ENCODE measurements around the gene ANKLE1. TPM values are rescaled to one million over a fixed set of nuclear protein-coding genes. Genes with fewer than 3 reads are reported as not detected.
A peak's percentile ranks its signal among the peaks of the same experiment; 100 is the strongest.

ANKLE1 gene
- total and polyA plus RNA-seq, 5 donors: 0.11 to 0.53 (median 0.20) TPM

GRCh38 chr19:17240826-17241399 is 40.8 kb upstream of the ANKLE1 start:
- Histone ChIP-seq H3K27ac (ENCODE audit: low read length) (no peak overlapping the region), H3K27me3 (ENCODE audit: control insufficient read depth, insufficient read depth) (no peaks in the 10 kb centered on the region), H3K4me1 (ENCODE audit: control insufficient read depth, insufficient read depth, low read length) (peaks cover 1% of the 10 kb centered on the region), H3K9me3 (ENCODE audit: control insufficient read depth, low read length) (no peaks in the 10 kb centered on the region), H3K4me3 (ENCODE audit: low read length) (no peak overlapping the region)
- DNase-seq: no peak
- intact Hi-C loops (cut with DNase I): no loop called here
- ATAC-seq: no peak
- WGBS: 97% methylated on average over 6 of the region's 6 CpGs

GRCh38 chr19:17242431-17243208 is 39.1 kb upstream of the ANKLE1 start:
- WGBS: 56% methylated on average over 8 of the region's 8 CpGs
- no peak for DNase-seq
- no peak for ATAC-seq
- Histone ChIP-seq H3K4me1 (ENCODE audit: control insufficient read depth, insufficient read depth, low read length) (peaks cover 3% of the 10 kb centered on the region), H3K27me3 (ENCODE audit: control insufficient read depth, insufficient read depth) (no peaks in the 10 kb centered on the region), H3K27ac (ENCODE audit: low read length) (peak overlapping the region; percentile 1), H3K9me3 (ENCODE audit: control insufficient read depth, low read length) (no peaks in the 10 kb centered on the region), H3K4me3 (ENCODE audit: low read length) (no peak overlapping the region)
- intact Hi-C loops (cut with DNase I): no loop called here

DNA sequence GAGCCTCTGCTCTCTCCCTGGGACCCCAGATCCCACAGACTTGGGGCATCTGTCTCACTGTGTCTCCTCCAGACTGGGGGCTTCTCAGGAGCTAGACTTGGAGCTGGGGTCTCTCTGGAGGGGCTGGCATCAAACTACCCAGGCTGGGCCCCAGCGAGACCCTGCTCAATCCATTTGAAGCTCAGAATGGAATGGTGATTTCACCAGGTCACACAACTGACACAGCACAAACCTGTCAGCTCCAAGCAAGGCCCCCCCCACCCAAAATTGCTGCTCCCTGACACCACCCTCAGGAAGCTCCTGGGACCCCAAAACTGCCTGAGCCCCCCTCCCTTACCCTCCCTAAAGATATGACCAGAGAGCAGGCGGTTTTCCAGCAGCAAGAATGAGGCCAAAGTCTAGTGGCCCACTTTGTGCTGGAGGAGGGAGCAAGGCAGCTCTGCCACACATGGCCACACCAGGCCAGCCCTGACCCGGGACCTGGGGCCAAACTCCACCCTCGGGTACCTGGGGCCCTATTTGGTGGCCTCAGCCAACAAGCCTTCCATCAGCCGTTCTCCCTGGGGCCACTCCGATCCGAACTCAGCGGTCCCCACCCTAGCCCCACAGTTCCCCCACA is 38.4 kb upstream of the ANKLE1 start:
- Histone ChIP-seq H3K4me3 (ENCODE audit: low read length) (peak overlapping the region; percentile 88), H3K9me3 (ENCODE audit: control insufficient read depth, low read length) (no peaks in the 10 kb centered on the region), H3K27ac (ENCODE audit: low read length) (peak overlapping the region; percentile 73), H3K27me3 (ENCODE audit: control insufficient read depth, insufficient read depth) (no peaks in the 10 kb centered on the region), H3K4me1 (ENCODE audit: control insufficient read depth, insufficient read depth, low read length) (peaks cover 3% of the 10 kb centered on the region)
- ATAC-seq (no peak), DNase-seq (peak in 2 of 3 donors; percentile 33 to 56)
- WGBS: 31% methylated on average over 8 of the region's 8 CpGs
- intact Hi-C loops (cut with DNase I): no loop called here

DNA sequence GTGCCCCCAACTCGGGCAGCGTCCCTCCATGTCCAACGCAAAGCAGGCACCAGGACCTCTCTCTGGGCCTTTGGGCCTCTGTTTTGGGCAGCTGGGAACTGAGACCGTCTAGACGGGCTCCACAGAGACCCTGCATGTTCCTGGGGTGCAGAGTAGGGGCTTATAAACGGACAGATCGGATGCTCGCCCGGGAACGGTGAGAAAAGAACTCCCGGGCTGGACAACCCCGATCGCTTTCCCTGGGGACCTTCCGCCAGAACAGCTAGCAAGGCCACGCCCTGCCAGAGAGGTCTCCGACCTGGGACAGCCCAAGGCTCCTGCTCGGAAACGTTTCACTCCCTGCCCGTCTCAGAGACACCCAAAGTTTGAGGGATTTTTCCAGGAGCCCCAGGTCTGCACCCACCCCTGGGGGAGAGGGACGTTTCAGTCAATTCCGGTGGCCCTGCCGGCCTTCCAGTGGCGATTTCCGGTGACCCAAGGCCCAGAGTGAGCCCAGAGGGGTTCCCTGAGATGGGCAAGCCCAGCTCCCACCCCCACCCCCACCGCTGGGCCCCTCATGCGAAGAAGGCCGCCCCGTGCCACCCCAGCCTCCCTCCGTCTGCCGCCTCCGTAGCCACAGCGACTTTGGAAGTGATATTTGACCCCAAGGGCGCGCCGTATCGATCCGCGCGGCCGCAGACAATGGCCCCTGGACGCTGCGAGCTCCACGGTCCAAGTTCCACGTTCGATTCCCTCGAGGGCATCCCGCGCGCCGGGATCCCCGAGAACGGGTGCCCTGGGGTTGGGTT is 37.7 kb upstream of the ANKLE1 start:
- 9% methylated on average over 52 of the region's 52 CpGs for WGBS
- peak; percentile 20 to 43 for ATAC-seq
- H3K27me3 ChIP-seq (ENCODE audit: control insufficient read depth, insufficient read depth): no peaks in the 10 kb centered on the region
- intact Hi-C loops (cut with DNase I): no loop called here
- no peaks in the 10 kb centered on the region for H3K9me3 ChIP-seq (ENCODE audit: control insufficient read depth, low read length)
- H3K4me3 ChIP-seq (ENCODE audit: low read length): peak overlapping the region; percentile 88
- H3K27ac ChIP-seq (ENCODE audit: low read length): peak overlapping the region; percentile 73
- DNase-seq: peak; percentile 83 to 90 (median 86)
- H3K4me1 ChIP-seq (ENCODE audit: control insufficient read depth, insufficient read depth, low read length): peaks cover 3% of the 10 kb centered on the region

DNA sequence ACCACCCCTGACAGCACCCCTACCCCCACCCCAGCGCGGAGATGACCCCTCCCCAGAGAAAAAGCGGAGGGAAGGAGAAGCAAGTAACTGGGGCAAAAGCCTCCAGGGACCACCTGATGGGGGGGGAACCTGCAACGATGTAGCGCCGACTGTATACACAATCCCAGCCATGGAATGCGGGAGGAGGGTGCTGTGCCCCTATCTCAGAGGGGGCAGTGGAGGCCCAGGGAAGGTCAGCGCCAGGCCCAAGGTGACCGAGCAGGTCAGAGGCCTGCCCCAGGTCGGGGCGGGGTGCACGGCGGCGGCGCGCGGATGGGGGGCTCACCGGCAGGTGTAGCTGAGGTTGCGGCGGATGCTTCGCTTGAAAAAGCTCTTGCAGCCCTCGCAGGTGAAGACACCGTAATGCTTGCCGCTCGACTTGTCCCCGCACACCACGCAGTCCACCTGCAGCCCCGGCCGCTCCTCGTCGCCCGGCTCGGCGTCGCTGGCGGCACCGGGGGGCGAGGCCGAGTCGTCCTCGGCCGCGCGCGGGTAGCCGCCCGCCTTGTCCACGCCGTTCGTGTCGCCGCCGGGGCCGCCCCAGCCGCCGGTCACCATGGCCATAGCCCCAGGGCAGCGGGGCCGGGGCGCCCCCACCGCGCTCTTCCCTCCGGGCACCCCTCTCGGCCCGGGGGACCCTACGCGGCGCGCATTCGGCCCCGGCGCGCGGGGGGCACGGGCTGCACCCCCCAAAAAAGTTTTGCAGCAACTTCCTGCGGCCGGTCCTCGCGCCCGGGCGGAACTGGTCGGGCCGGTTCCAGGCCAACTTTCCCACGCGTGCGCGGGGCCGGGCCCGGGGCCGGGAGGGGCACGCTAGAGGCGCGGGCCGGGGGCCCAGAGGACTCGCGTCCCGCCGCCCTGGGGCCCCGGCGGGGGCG is 36.8 kb upstream of the ANKLE1 start:
- under 1% methylated on average over 100 of the region's 100 CpGs for WGBS
- DNase-seq (peak; percentile 56 to 84 (median 78)), ATAC-seq (no peak)
- peak overlapping the region; percentile 73 for H3K27ac ChIP-seq (ENCODE audit: low read length)
- intact Hi-C loops (cut with DNase I): no loop called here
- no peaks in the 10 kb centered on the region for H3K9me3 ChIP-seq (ENCODE audit: control insufficient read depth, low read length)
- H3K4me3 ChIP-seq (ENCODE audit: low read length): peak overlapping the region; percentile 88
- no peaks in the 10 kb centered on the region for H3K27me3 ChIP-seq (ENCODE audit: control insufficient read depth, insufficient read depth)
- peaks cover 3% of the 10 kb centered on the region for H3K4me1 ChIP-seq (ENCODE audit: control insufficient read depth, insufficient read depth, low read length)

- no peak for ATAC-seq
- DNase-seq: no peak
- intact Hi-C loops (cut with DNase I): no loop called here
- peaks cover 3% of the 10 kb centered on the region for H3K4me1 ChIP-seq (ENCODE audit: control insufficient read depth, insufficient read depth, low read length)
- no peaks in the 10 kb centered on the region for H3K27me3 ChIP-seq (ENCODE audit: control insufficient read depth, insufficient read depth)
- H3K4me3 ChIP-seq (ENCODE audit: low read length): peak within 1 kb of the TSS; percentile 88
- under 1% methylated on average over 69 of the region's 72 CpGs for WGBS
- no peaks in the 10 kb centered on the region for H3K9me3 ChIP-seq (ENCODE audit: control insufficient read depth, low read length)
- peak within 1 kb of the TSS; percentile 74 for H3K27ac ChIP-seq (ENCODE audit: low read length)
Measured at GRCh38 chr19:17245535-17245984, 36.1 kb upstream of the ANKLE1 start, which contains the start of gene NR2F6. NR2F6 (minus strand) TSS chr19:17245919; CDS start chr19:17245220, 699 bp downstream.

DNA sequence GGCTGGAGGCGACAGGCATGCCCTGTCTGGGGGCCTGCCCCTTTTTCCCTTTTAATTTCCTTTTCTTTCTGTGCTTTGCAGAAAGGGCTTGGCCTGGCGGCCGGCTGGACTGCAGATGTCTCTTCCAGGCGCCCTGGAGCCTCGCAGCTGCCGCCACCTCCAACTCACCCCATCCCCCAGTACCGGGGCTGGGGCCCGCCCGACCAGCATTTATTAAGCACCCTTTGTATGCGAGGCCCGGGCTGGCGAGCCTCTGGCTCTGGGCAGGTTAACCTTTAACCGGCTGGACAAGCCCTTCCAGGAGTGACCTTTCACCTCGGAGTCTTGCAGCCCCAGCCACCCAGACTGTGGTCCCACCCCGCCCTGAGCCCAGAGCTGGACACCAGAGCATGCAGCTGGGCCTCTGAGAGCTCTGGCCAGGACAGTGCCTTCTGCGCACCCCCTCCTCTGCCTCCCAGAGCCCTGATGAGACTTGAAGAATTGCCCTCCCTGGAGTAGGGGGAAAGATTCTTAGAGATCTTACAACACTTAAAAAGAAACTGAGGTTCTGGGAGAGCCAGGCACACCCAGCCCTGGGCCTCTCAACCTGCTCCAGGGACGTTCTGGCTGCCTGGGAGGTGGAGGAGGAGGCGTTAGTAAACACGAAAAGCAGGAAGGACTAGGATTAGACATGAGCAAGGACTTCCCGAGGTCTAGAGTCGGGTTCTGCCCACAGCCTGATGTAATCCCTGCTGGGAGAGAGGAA is 34.8 kb upstream of the ANKLE1 start:
- H3K4me1 ChIP-seq (ENCODE audit: control insufficient read depth, insufficient read depth, low read length): peaks cover 3% of the 10 kb centered on the region

DNA sequence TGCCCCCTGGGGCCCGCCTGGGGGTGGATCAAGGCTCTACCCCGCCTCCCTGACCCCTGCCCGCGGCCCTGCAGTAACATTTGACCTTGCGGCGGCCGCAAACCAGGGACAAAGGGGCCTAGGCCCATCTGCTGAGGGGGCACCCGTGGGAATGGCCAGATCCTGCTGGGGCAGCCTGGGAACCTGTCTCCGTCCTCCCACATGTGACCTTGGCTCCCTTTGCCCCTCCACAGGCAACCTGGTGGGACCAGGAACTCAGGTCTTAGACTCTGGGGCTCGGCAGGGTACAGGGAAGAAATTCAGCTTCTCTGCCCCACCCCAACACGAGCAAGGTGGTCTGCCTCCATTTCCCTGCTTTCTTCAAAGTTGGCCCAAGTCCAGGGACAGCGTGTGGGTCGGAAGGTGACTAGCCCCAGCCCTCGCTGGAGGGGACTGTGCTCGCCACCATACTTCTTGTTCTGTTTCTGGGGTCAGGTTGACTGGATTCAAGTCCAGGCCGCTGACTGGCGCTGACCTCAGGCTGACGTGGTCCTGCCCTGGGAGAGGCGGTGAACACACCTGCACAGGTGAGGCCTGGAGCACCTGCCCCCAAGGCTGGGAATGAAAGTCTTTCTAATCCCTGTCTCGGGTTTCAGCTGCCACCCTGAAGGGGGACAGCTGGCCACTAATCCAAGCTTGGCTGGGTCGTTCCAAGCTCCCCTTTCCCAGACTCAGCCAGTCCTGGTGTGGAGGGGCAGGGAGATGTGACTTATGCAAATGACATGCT is 33.5 kb upstream of the ANKLE1 start:
- 67% methylated on average over 21 of the region's 21 CpGs for WGBS
- ATAC-seq (no peak), DNase-seq (no peak)
- Histone ChIP-seq H3K4me1 (ENCODE audit: control insufficient read depth, insufficient read depth, low read length) (peaks cover 3% of the 10 kb centered on the region), H3K27ac (ENCODE audit: low read length) (no peak overlapping the region), H3K9me3 (ENCODE audit: control insufficient read depth, low read length) (no peaks in the 10 kb centered on the region), H3K4me3 (ENCODE audit: low read length) (no peak overlapping the region), H3K27me3 (ENCODE audit: control insufficient read depth, insufficient read depth) (no peaks in the 10 kb centered on the region)
- intact Hi-C loops (cut with DNase I): no loop called here

More for the DNA sequence above, 34.8 kb upstream of the ANKLE1 start:
- DNase-seq (peak; percentile 49 to 85 (median 79)), ATAC-seq (peak; percentile 3 to 22)
- no peaks in the 10 kb centered on the region for H3K9me3 ChIP-seq (ENCODE audit: control insufficient read depth, low read length)
- H3K4me3 ChIP-seq (ENCODE audit: low read length): peak overlapping the region; percentile 88
- H3K27me3 ChIP-seq (ENCODE audit: control insufficient read depth, insufficient read depth): no peaks in the 10 kb centered on the region
- intact Hi-C loops (cut with DNase I): no loop called here
- WGBS: 14% methylated on average over 21 of the region's 21 CpGs
- peak overlapping the region; percentile 74 for H3K27ac ChIP-seq (ENCODE audit: low read length)

GRCh38 chr19:17249887-17250548 is 31.7 kb upstream of the ANKLE1 start:
- WGBS: 77% methylated on average over 15 of the region's 15 CpGs
- Histone ChIP-seq H3K27me3 (ENCODE audit: control insufficient read depth, insufficient read depth) (no peaks in the 10 kb centered on the region), H3K9me3 (ENCODE audit: control insufficient read depth, low read length) (no peaks in the 10 kb centered on the region), H3K4me3 (ENCODE audit: low read length) (no peak overlapping the region), H3K4me1 (ENCODE audit: control insufficient read depth, insufficient read depth, low read length) (peaks cover 3% of the 10 kb centered on the region), H3K27ac (ENCODE audit: low read length) (no peak overlapping the region)
- ATAC-seq (no peak), DNase-seq (peak in 1 of 3 donors; percentile 26)
- intact Hi-C loops (cut with DNase I): no loop called here
